Measurements from ENCODE around the gene ADM2.
"Not testable (repeated sequence)": the region's sequence is repeated elsewhere in the genome, so short reads cannot be mapped to it uniquely, and the experiment has no call there.

GRCh38 chr22:50533856-50534711 lies 52.7 kb downstream of the ADM2 start:
- TF ChIP-seq CTCF, EP300 (IDR thresholded peaks at IDR 0.05): not testable (repeated sequence)

Measured in esophagus muscularis mucosa (tissue), 3 donors.